GM10266 (cell line): Measurements from ENCODE around the gene FOXD1.

Experiments
- DNase-seq: peaks from one replicate; pipeline ENCODE4 v3.0.0; 2012; ENCODE audit errors: extremely low spot score
- TF ChIP-seq, protein P1 (sequence below): IDR thresholded peaks from 2 replicates; pipeline ENCODE4 v1.5.1; 2012; ENCODE audit warnings: mild to moderate bottlenecking, low read depth; ENCODE audit not compliant: control insufficient read depth, insufficient read depth; ENCODE audit errors: missing control alignments

FOXD1 gene

DNA sequence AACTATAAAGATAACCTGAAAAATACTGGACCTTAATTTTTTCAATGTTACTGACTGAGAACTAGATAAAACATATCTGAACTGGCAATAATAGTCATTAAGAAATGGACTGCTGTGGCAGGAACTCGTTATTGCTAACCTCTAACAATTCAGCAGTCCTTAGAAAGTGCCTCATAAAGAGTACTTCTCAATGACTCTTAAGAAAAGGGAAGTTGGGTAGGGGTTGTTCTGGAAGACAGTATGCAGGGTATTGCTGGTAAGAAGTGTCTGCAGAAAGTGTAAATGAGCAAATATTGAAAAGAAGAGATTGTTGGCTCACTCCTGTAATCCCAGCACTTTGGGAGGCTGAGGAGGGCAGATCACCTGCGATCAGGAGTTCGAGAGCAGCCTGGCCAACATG lies 27.9 kb downstream of the FOXD1 start:
- TF ChIP-seq, protein P1, sequence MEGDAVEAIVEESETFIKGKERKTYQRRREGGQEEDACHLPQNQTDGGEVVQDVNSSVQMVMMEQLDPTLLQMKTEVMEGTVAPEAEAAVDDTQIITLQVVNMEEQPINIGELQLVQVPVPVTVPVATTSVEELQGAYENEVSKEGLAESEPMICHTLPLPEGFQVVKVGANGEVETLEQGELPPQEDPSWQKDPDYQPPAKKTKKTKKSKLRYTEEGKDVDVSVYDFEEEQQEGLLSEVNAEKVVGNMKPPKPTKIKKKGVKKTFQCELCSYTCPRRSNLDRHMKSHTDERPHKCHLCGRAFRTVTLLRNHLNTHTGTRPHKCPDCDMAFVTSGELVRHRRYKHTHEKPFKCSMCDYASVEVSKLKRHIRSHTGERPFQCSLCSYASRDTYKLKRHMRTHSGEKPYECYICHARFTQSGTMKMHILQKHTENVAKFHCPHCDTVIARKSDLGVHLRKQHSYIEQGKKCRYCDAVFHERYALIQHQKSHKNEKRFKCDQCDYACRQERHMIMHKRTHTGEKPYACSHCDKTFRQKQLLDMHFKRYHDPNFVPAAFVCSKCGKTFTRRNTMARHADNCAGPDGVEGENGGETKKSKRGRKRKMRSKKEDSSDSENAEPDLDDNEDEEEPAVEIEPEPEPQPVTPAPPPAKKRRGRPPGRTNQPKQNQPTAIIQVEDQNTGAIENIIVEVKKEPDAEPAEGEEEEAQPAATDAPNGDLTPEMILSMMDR, result no peak
- no peak for DNase-seq

DNA sequence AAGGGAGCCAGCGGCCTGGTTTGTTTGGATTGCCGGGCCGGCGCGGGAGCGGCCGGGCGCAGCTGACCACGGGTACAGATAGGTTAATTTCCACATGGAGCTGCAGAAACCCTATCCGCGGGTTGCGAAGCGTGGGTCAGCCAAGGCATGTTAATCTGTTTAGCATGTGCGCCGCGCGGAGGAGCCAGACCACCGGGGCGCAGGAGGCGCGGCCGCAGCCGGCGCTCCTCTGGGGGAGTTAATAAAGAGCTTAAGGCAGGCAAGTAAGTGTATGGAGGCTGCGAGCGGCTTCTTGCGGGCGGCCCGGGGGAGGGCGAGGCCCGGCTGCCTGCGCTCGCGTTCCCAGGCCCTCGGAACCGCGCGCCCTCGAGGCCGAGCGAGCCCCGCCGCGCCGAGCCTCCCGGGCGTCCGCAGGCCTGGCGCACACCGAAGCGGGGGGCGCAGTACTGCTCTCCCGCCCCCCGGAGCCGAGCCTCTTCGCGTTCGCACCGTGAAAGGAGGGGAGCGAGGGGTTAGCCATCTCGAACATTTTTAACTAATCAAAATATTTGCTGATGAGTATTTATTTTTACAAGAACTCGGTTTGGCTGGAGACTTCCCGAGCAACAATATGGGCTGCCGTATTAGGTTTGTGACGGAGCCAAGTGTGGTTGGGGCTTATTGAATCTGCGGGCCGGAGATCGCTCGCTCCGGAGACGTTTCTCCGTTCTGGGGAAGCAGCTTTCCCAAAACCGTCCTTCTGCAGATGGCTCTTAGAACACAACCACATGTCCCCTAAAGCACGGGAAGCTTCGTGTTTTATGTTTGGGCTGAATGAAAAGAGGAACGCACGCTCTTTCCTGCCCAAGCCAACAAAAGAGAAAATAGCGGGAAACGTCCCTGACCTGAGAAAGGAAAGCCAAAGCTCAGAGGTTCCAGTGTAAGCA lies 28.8 kb downstream of the FOXD1 start:
- DNase-seq, result no peak
- TF ChIP-seq, protein P1, result no peak

DNA sequence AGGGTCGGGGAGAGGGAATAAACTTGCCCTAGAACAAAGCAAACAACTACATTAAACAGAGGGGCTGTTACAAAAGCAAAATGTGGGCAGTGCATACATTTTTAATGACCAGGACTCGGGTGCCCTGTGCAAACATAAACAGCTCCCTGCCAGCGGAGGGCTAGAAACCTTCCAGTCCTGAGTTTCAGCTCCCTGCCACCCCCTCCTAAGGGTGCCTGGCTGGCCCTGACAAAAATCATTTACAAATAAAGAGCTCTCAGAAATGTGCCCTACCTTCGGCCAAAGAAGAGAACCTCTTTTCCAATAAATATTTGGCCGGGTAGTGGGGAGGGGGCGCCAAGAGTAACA lies 29.5 kb downstream of the FOXD1 start:
- DNase-seq, result no peak
- TF ChIP-seq, protein P1, result no peak

DNA sequence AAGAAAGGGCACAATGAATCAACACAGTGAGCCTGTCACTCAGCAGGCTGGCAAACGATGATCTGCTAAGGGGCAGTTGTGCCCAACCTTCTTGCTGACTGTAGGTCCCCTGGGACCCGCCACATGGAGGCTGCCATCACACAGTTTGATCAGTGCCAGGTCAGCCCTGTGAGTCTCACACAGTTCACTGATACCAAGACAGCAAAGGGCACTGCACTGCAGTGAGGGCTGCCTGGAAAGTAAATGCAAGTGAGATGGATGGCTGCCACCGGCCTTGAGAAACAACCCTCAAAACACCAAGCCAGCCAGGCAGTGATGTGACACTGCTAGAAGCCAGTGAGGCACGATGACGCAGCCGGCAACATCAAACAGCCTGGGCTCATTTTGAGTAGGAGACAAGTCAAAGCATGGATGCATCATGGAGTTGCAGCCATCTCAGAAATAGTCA lies 30.3 kb downstream of the FOXD1 start:
- DNase-seq, result no peak
- TF ChIP-seq, protein P1, result no peak

DNA sequence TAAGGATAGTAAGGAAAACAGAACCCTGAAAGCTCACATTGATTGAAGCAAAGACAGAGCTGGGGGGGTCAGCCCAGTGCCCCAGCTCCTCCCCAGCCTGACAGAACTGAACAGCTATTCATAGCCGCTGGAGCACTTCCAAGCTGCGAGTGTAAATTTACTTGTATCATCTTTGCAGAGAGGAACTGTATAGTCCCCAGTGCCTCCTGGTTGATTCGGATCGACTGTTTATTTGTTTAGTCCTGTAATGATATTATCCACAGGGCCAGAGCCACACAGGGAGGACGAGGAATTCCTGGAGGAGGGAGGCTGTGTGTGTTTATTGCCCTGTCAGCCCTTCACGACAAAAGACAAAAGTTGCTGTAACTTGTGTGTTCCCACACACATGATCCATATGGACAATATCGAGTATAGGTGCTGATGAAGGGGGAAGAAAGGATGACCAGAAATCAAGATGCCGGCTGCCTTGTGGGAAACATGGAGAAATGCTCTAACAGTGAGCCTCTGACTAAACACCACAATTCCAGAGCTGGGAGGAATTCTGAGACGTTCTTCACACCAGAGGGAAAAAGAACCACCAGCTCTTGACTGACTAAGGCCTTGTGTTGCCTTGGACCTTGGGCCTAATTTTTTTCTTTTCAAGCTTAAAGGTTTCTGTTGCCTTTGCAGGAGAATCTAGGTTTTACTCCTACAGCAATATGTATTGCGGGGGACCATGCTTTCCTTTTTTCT lies 31.1 kb downstream of the FOXD1 start:
- no peak for DNase-seq
- TF ChIP-seq, protein P1, result no peak

DNA sequence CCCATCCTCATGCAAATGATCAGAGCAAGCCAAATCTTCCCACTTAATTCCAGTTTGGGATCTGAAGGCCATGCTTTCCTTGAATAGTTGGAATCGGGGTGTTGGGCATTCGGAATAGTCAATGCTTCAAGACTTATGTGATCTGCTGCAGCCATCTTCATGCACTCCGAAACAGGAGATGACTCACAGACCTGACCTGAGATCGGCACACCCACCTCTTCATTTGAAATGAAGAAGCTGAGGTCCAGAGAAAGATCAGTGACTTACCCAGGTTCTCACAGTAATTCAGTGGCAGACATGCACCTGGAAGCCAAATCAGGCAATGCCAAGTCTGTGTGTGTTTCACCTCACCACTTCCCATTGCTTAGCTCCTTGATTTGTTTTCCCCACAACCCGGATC lies 33.0 kb downstream of the FOXD1 start:
- TF ChIP-seq, protein P1, result no peak
- DNase-seq, result no peak

DNA sequence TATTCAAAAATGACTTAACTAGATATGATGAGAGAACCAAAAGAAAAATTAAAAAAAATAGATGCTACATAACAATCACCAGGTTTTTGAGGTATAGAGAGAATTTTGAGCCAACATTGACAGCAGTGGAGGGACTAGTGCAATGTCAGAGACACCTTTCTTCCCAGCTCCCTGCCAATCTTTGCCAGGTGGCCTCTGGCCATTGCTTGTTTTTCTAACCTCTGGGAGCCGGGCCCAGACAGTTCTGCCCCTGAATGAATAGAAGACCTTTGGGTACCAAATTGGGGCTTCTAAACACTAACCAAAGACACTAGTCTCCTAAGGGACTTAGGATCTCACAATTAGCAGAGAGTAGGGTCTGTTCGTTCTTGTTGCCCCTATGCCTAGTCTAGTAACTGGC lies 33.4 kb downstream of the FOXD1 start:
- no peak for DNase-seq

More for the DNA sequence above, 33.4 kb downstream of the FOXD1 start:
- TF ChIP-seq, protein P1, result no peak
